GM12878 (cell line): ENCODE measurements around the gene CDK16. TPM values are rescaled to one million over a fixed set of nuclear protein-coding genes. Genes with fewer than 3 reads are reported as not detected.

Experiments
- CHD1 ChIP-seq: IDR thresholded peaks from 2 replicates; pipeline ENCODE4 v1.6.1; 2012; ENCODE audit warnings: low read depth, low read length, improper control_type of control experiment
- CREB1 ChIP-seq: IDR thresholded peaks from 2 replicates; pipeline ENCODE4 v1.6.1; 2012; ENCODE audit warnings: low read depth, mild to moderate bottlenecking, inconsistent platforms
- NFIC ChIP-seq: IDR thresholded peaks from 2 replicates; pipeline ENCODE4 v1.6.1; 2012; ENCODE audit warnings: low read depth, mild to moderate bottlenecking, inconsistent platforms, low read length, moderate library complexity
- RBBP5 ChIP-seq: fragments of 200-600 bp; sonication (generic); conservative IDR thresholded peaks from 2 replicates; pipeline ENCODE4 v1.6.1; 2016
- RELA ChIP-seq: fragments of 450-650 bp; IDR thresholded peaks from 2 replicates; pipeline ENCODE4 v1.8.0; 2014; ENCODE audit warnings: borderline replicate concordance; ENCODE audit not compliant: partially characterized antibody
- ZNF592 ChIP-seq: fragments of 450-650 bp; IDR thresholded peaks from 2 replicates; pipeline ENCODE4 v1.6.1; 2017; ENCODE audit warnings: mild to moderate bottlenecking, moderate library complexity
- polyA plus RNA-seq, 11 experiments: library from polyadenylated mRNA; depleted of rRNA in 4 of 11; unstranded in 6 of 11; stranded (reverse) in 5 of 11; fragments of >200 nt; fragmentation: Nextera tagmentation in 4 of 11; fragmentation: Illumina TruSeq in 1 of 11; extraction: Ambion mirVana in 4 of 11; extraction: Trizol in 1 of 11; gene quantifications; 1 replicate in 1 of 11; 2 replicates in 10 of 11; pipeline versions ENCODE4 v1.2.1 to v1.2.3, GENCODE V29; 2011 to 2016; ENCODE audit warnings: inconsistent platforms in 2 of 11, missing spikeins in 2 of 11, low read depth in 1 of 11
- total RNA-seq, 4 experiments: library from RNA; depleted of rRNA in 3 of 4; stranded (reverse); fragments of >200 nt in 3 of 4; fragmentation: Illumina TruSeq in 1 of 4; extraction: Trizol in 1 of 4; gene quantifications; 2 replicates each; pipeline versions ENCODE4 v1.2.1 to v1.2.3, GENCODE V29; 2013 to 2021
- TF ChIP-seq, protein P1 (sequence below): IDR thresholded peaks from 2 replicates; pipeline ENCODE4 v1.6.1; 2012; ENCODE audit warnings: mild to moderate bottlenecking, low read depth, low read length

Gene CDK16
- total and polyA plus RNA-seq, 10 of the 15 experiments (the other 5 are each of a cell fraction or from before 2014, with no cell fraction given) = 2.4 to 75.1 (median 48.2) TPM

DNA sequence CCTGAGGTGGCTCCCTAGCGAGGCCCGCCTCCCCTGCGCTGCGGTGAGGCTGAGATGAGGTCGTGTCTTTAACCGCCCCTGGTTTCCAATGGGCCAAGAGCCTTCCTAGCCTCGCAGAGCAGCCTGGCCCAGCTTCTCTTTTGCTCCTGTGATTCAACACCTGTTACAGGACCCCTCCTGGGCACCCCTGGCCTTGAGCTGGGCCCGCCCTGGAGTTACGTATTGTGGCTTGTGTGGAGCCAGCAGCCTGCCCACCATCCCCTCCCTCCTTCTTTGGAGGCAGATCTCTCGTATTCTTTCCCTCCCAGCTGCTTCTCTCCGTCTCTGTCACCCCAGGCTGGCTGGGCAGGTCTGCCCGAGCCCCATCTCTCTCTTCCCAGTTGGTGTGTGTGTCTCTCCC is 44.1 kb upstream of the CDK16 start (continued):
- no peak for TF ChIP-seq ZNF592
- TF ChIP-seq CREB1 = no peak
- TF ChIP-seq, protein P1, sequence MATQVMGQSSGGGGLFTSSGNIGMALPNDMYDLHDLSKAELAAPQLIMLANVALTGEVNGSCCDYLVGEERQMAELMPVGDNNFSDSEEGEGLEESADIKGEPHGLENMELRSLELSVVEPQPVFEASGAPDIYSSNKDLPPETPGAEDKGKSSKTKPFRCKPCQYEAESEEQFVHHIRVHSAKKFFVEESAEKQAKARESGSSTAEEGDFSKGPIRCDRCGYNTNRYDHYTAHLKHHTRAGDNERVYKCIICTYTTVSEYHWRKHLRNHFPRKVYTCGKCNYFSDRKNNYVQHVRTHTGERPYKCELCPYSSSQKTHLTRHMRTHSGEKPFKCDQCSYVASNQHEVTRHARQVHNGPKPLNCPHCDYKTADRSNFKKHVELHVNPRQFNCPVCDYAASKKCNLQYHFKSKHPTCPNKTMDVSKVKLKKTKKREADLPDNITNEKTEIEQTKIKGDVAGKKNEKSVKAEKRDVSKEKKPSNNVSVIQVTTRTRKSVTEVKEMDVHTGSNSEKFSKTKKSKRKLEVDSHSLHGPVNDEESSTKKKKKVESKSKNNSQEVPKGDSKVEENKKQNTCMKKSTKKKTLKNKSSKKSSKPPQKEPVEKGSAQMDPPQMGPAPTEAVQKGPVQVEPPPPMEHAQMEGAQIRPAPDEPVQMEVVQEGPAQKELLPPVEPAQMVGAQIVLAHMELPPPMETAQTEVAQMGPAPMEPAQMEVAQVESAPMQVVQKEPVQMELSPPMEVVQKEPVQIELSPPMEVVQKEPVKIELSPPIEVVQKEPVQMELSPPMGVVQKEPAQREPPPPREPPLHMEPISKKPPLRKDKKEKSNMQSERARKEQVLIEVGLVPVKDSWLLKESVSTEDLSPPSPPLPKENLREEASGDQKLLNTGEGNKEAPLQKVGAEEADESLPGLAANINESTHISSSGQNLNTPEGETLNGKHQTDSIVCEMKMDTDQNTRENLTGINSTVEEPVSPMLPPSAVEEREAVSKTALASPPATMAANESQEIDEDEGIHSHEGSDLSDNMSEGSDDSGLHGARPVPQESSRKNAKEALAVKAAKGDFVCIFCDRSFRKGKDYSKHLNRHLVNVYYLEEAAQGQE = no peak
- no peak for TF ChIP-seq CHD1
- no peak for TF ChIP-seq RBBP5
- TF ChIP-seq RELA = no peak
- no peak for TF ChIP-seq NFIC
- TF ChIP-seq, all 136 proteins: peak for 0
